ENCODE data around the gene SHROOM3.

The SHROOM3 gene

GRCh38 chr4:76792418-76792817 is 357.4 kb downstream of the SHROOM3 start:
- peak; percentile 76 for FAIRE-seq

- FAIRE-seq, result no peak
Observed at GRCh38 chr4:76795243-76795642, 360.2 kb downstream of the SHROOM3 start.

GRCh38 chr4:76799140-76799539 is 364.1 kb downstream of the SHROOM3 start:
- FAIRE-seq, result no peak

DNA sequence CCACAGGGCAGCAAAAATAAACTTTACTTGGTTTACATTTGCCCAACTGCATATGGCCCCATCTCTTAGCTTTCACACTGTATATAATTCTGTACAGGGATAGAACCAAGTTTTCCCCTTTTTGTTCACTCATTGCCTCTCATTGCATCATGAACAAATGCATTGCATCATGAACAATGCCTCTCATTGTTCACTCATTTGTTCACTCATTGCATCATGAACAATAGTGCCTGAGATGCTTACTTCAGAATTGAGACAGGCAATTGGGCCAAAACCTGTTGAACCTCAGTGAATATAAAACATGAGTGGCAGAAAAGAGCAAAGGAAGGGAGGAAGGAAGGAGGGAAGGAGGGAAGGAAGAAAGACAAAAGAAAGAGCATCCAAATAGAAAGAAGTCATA is 364.7 kb downstream of the SHROOM3 start:
- FAIRE-seq, result no peak

- FAIRE-seq, result no peak
Observed at GRCh38 chr4:76800902-76801301, 365.9 kb downstream of the SHROOM3 start.

GRCh38 chr4:76801621-76802235 is 366.7 kb downstream of the SHROOM3 start:
- FAIRE-seq, result no peak

DNA sequence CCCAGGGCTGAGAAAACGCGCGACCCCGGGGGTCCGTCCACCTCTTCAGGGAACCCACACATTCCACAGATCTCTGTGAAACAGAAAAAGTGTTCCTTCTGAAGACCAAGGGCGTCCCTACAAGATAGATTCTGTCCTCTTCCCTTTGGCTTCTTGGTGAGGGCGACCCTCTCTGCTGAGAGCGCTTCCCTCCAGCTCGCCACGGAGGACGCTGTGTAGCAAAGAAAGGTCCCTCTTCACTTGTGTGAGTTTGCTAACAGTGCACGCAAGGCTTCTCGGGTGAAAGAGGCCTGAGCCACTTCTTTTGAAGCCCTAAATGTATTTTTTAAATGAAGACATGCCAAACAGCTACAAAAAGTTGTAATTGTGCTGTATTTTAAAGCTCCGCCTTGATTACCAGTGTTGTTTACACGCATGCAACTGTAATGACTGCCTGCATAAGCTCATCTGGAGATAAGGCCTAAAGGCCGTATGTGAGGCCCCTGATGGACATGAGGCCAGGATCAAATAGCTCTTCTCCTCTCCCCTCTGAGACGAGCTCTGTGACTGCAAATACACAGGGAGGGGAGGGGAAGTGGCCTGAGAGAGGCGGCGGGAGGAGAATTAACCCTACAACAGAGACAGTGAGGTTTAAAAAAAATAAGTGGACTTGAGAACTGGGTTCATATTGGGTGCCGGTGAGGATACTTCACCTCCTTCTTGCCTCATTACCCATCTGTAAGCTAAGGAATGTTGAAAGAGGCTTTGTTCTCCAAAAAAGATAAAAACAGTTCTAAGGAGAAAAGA is 367.4 kb downstream of the SHROOM3 start:
- no peak for FAIRE-seq

DNA sequence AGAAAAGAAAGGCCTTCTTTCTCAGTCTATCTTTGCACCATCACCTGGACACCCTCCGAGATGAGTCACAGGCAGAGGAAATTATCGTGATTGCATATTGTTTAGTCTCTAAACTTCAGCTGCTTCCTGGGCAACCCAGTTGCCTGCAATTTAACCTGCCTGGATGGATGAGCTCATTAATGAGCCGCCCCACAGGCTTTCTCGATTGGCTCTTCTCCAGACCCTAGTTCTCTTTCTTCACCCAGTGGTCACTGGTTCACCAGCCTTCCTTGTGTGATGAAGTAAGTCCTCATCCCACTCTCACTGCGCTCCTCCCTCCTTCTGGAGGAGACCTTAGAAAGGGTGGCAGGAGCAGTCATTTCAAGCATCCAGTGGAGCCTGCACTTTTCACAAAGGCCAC is 368.5 kb downstream of the SHROOM3 start:
- no peak for FAIRE-seq

- FAIRE-seq, result no peak
Observed at GRCh38 chr4:76804096-76804495, 369.1 kb downstream of the SHROOM3 start.

DNA sequence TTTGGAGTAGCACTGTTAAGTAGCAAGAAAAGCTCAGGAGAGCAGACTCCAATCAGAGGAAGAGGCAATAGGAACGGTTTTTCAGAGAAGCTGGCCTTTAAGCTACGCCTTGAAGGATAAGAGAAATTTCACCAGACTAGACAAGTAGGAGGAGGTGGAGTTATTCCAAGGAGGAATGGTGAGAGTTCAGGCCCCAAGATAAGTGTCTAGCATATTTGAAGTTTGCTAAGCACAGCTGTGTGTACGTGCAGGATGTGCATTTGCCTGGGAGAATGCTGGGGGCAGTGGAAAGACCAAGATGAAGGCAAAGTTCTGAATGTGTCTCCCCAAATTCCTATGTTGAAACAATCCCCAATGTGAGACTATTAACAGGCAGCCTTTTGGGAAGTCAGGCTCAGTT is 371.3 kb downstream of the SHROOM3 start:
- FAIRE-seq, result no peak

DNA sequence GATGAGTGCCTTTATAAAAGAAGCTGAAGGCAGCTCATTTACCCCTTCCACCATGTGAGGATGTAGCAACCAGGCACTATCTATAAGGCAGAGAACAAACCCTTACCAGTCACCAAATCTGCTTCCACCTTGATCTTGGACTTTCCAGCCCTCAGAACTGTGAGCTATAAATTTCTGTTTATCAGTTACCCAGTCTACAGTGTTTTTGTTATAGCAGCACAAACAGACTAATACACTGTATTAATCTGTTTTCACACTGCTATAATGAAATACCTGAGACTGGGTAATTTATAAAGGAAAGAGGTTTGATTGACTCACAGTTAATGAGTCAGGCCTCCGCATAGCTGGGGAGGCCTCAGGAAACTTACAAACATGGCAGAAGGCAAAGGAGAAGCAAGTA is 371.7 kb downstream of the SHROOM3 start:
- FAIRE-seq, result no peak

- FAIRE-seq, result no peak
Observed at GRCh38 chr4:76809594-76810305, 374.7 kb downstream of the SHROOM3 start.

- peak; percentile 94 for FAIRE-seq
Observed at GRCh38 chr4:76811604-76812412, 376.8 kb downstream of the SHROOM3 start.

GRCh38 chr4:76813070-76813469 is 378.0 kb downstream of the SHROOM3 start:
- FAIRE-seq, result no peak

DNA sequence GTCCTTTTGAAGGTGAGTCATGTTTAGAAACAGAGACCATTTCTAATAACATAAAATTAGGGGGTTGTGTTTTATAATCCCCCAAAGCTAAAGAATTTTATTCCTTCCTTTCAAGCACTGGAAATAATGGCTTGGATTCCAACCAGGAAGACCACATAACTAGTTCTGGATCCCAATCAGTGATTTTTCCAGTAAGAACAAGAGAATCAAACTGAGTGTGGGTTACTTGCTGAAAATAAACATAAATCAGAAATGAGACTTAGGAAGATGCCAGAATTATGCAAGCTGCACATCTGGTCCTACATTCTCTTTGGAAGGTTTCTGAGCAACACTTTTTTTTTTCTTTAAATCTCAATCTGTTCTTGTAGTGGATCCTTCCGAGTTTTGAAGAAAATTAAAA is 386.6 kb downstream of the SHROOM3 start:
- FAIRE-seq, result peak; percentile 96

GRCh38 chr4:76822303-76822702 is 387.3 kb downstream of the SHROOM3 start:
- no peak for FAIRE-seq

DNA sequence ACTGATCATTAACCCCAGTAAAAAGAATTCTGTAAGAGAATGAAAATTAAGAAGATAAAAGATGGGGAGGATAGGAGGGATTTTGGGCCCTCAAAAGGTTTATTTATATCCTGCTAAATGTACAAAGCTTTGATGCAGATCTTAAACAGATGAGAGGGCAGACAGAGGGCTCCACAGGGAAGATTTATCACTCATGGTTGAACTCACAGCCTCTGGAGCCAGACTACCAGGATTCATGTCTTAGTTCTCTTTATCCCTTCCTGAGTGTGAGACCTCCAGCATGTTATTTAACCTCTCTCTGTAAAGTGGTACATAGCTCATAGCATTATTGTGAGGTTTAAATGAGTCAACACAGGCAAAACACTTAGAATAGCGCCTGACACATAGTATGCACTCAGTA is 388.5 kb downstream of the SHROOM3 start:
- FAIRE-seq, result no peak

GRCh38 chr4:76830612-76830963 is 395.6 kb downstream of the SHROOM3 start:
- FAIRE-seq, result no peak

DNA sequence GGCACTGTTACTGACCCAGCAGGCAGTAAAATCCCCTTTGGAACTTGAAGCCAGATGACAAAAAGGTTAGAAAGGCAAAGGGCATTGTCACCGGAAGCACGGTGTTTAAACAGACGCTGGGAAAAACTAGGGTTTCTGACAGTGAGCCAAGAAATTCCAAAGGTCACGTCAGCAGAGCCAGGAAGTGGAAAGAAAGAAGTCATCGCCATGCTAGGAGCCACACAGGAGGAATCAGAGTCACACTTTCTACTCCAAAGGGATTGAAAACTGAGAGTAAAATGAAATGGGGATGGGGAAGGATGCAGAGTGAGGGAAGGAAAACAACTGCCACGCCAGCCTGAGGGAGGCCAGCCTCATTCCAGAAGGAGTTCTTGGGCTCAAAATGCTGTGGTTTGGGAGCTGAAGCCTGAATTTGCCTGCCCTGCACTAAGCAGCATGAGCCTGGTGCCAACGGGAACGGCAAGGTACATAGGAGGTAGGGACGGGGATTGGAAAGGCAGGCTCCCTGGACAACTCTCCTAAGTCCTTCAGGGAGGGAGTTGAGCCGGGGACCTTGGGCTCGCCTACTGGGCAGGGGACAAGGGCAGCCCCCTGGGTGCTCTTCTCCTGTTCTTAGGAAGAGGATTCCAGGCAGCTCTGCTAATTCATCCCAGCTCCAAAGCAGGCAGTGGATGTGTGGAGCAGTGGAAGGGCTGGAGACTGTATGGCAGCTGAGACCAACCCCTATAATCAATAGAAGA is 396.1 kb downstream of the SHROOM3 start:
- peak; percentile 18 for FAIRE-seq

DNA sequence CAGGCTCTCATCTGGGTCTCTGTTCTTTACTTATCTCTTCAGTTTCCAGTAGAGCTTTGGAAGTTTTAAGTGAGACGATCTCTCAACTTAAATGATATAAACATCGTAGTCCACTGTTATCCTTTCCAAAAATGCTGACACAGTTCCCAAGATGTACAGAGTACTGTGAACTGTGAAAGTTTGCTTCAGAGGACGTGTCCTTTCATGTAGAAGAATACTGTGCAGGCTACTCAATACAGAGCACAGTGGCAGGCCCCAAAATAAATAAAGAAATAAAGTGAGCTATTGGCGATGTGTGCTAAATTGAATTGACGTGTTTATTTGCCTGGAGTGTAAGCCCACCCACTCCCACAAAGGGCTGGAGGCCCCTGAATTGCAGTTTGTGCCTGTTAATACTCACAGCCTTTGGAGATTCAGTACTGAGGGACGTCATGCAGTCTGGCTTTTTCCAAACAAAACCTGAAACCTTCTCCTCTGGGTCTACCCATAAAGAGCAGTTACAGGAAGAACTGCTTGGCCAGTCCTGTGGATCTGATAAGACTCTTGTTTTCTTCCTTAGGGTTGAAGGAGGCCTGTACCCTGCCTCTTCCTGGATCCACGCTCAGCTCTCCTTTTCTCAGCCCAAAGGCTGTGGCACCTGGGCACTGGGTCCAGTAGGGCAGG is 396.8 kb downstream of the SHROOM3 start:
- FAIRE-seq, result no peak

Measured in endometrium (tissue), 2 donors.